Neuronal stem cell (in vitro differentiated cells): Measurements from ENCODE around the gene HBA1. TPM values are rescaled to one million over a fixed set of nuclear protein-coding genes. Genes with fewer than 3 reads are reported as not detected.
"Not testable (repeated sequence)": the region's sequence is repeated elsewhere in the genome, so short reads cannot be mapped to it uniquely, and the experiment has no call there.

ENCODE experiments used
- DNase-seq: peaks from one replicate; pipeline ENCODE4 v3.0.0-alpha.2; 2013; ENCODE audit warnings: low spot score
- H2AFZ ChIP-seq: one replicate; pipeline ENCODE4 v1.6.1; 2013; ENCODE audit warnings: mild to moderate bottlenecking, low read length, inconsistent platforms
- H2AK5ac ChIP-seq: 2 replicates; pipeline ENCODE4 v1.6.1; 2013; ENCODE audit warnings: low read depth, mild to moderate bottlenecking, inconsistent platforms, low read length, moderate library complexity, mixed read lengths
- H2BK120ac ChIP-seq: 2 replicates; pipeline ENCODE4 v1.6.1; 2013; ENCODE audit warnings: low read depth, mild to moderate bottlenecking, inconsistent platforms, low read length, moderate library complexity, mixed read lengths
- H2BK12ac ChIP-seq: one replicate; pipeline ENCODE4 v1.6.1; 2013; ENCODE audit warnings: low read length, inconsistent platforms
- H2BK15ac ChIP-seq: 2 replicates; pipeline ENCODE4 v1.6.1; 2013; ENCODE audit warnings: mild to moderate bottlenecking, low read length, inconsistent platforms, mixed read lengths
- H2BK5ac ChIP-seq: one replicate; pipeline ENCODE4 v1.6.1; 2013; ENCODE audit warnings: inconsistent platforms, mild to moderate bottlenecking, low read length, moderate library complexity
- H3K14ac ChIP-seq: one replicate; pipeline ENCODE4 v1.6.1; 2013; ENCODE audit warnings: low read length, inconsistent platforms
- H3K18ac ChIP-seq: 2 replicates; pipeline ENCODE4 v1.6.1; 2013; ENCODE audit warnings: low read length, inconsistent platforms
- H3K23ac ChIP-seq: 2 replicates; pipeline ENCODE4 v1.6.1; 2013; ENCODE audit warnings: low read depth, mild to moderate bottlenecking, mixed read lengths, low read length, inconsistent platforms; ENCODE audit not compliant: poor library complexity
- H3K27ac ChIP-seq: replicated peaks from 3 replicates; pipeline ENCODE4 v1.5.1; 2013; ENCODE audit warnings: low read length, inconsistent platforms
- H3K27me3 ChIP-seq, 3 experiments: 2 replicates each; pipeline ENCODE4 v1.6.1; 2013; ENCODE audit warnings: low read length in 3 of 3, mild to moderate bottlenecking in 2 of 3, inconsistent platforms in 1 of 3, low read depth in 1 of 3, mixed read lengths in 1 of 3, moderate library complexity in 1 of 3; ENCODE audit not compliant: control insufficient read depth in 3 of 3, insufficient read depth in 3 of 3
- H3K36me3 ChIP-seq, 2 donors: replicated peaks in 1 of 2; 2 replicates each; pipeline ENCODE4 v1.6.1; 2013; ENCODE audit warnings: low read length in 2 of 2; ENCODE audit not compliant: control insufficient read depth in 2 of 2, insufficient read depth in 2 of 2
- H3K4ac ChIP-seq: 2 replicates; pipeline ENCODE4 v1.6.1; 2013; ENCODE audit warnings: inconsistent platforms, mild to moderate bottlenecking, low read length, moderate library complexity
- H3K4me1 ChIP-seq, 2 donors: 1 replicate in 1 of 2; 2 replicates in 1 of 2; pipeline ENCODE4 v1.6.1; 2013; ENCODE audit warnings: low read length in 2 of 2, low read depth in 1 of 2; ENCODE audit not compliant: control insufficient read depth in 2 of 2, insufficient read depth in 1 of 2
- H3K4me2 ChIP-seq: one replicate; pipeline ENCODE4 v1.6.1; 2013; ENCODE audit warnings: mild to moderate bottlenecking, low read length, inconsistent platforms; ENCODE audit not compliant: insufficient read depth, poor library complexity, severe bottlenecking
- H3K4me3 ChIP-seq, 2 donors: 2 replicates each; pipeline ENCODE4 v1.5.1; 2013; ENCODE audit warnings: low read length in 2 of 2, mild to moderate bottlenecking in 2 of 2, inconsistent platforms in 1 of 2, moderate library complexity in 1 of 2
- H3K79me1 ChIP-seq: one replicate; pipeline ENCODE4 v1.6.1; 2013; ENCODE audit warnings: low read depth, mild to moderate bottlenecking, inconsistent platforms, low read length, moderate library complexity
- H3K9ac ChIP-seq: one replicate; pipeline ENCODE4 v1.6.1; 2013; ENCODE audit warnings: mild to moderate bottlenecking, low read depth, low read length, inconsistent platforms; ENCODE audit not compliant: poor library complexity
- H3K9me3 ChIP-seq, 2 donors: replicated peaks in 1 of 2; 2 replicates each; pipeline versions ENCODE3 to v1.6.1; 2013; ENCODE audit warnings: low read length in 2 of 2, mild to moderate bottlenecking in 2 of 2, inconsistent platforms in 1 of 2, low read depth in 1 of 2, mixed read lengths in 1 of 2, moderate library complexity in 1 of 2; ENCODE audit not compliant: control insufficient read depth in 2 of 2, insufficient read depth in 1 of 2
- H4K8ac ChIP-seq: one replicate; pipeline ENCODE4 v1.6.1; 2013; ENCODE audit warnings: low read depth, mild to moderate bottlenecking, inconsistent platforms, low read length, moderate library complexity
- H4K91ac ChIP-seq: one replicate; pipeline ENCODE4 v1.6.1; 2013; ENCODE audit warnings: low read length, low read depth, mild to moderate bottlenecking, inconsistent platforms; ENCODE audit not compliant: poor library complexity
- WGBS, 2 donors: extraction: QIAGEN DNeasy Blood & Tissue Kit; methylation state at CpG; one replicate each; pipeline ENCODE4 v1.1.7; 2013; ENCODE audit warnings: missing lambda C conversion rate in 2 of 2, mixed read lengths in 1 of 2; ENCODE audit not compliant: insufficient read length in 2 of 2, insufficient replicate concordance in 1 of 2; ENCODE audit errors: extremely low coverage in 2 of 2; 5-methylcytosine and 5-hydroxymethylcytosine counted together
- polyA plus RNA-seq, 2 experiments: library from polyadenylated mRNA; stranded (reverse); fragments of 200-250 nt; gene quantifications; one replicate each; pipeline ENCODE4 v1.2.3, GENCODE V29; 2013

Gene HBA1
- not detected for polyA plus RNA-seq (2013, experiment 1 of 2)
- not detected for polyA plus RNA-seq (2013, experiment 2 of 2)

- H3K4ac ChIP-seq, H3K36me3 ChIP-seq, H3K4me1 ChIP-seq, H3K9ac ChIP-seq, H2BK5ac ChIP-seq, H4K91ac ChIP-seq, H2BK12ac ChIP-seq, H3K79me1 ChIP-seq, H3K4me3 ChIP-seq, H3K27ac ChIP-seq, H3K9me3 ChIP-seq, H2BK15ac ChIP-seq, H2AFZ ChIP-seq, H3K23ac ChIP-seq, H4K8ac ChIP-seq, H2AK5ac ChIP-seq, DNase-seq, H2BK120ac ChIP-seq, H3K18ac ChIP-seq, H3K4me2 ChIP-seq: not testable (repeated sequence)
- WGBS, 2 donors = no CpG with 5 or more reads among the region's 88 CpGs
- Histone ChIP-seq H3K27me3 (peaks cover 25 to 61% (median 55%) of the 10 kb centered on the region in 3 experiments), H3K14ac (peak within 1 kb of the TSS; percentile 82)
Measured at GRCh38 chr16:176477-177382, at the start of gene HBA1. Gene HBA1, plus strand, starts transcription at chr16:176680. Its CDS starts 37 bp downstream, at chr16:176717.

GRCh38 chr16:129075-129474 lies 47.4 kb upstream of the HBA1 start:
- Histone ChIP-seq H3K27me3 (no peaks in the 10 kb centered on the region), H3K27ac (no peak overlapping the region), H4K8ac (no peak overlapping the region), H2AK5ac (no peak overlapping the region), H3K4me2 (no peak overlapping the region), H3K9ac (no peak overlapping the region), H3K36me3 (no peaks in the 10 kb centered on the region), H3K23ac (no peak overlapping the region), H3K9me3 (no peaks in the 10 kb centered on the region), H2BK5ac (no peak overlapping the region), H3K4me1 (no peaks in the 10 kb centered on the region), H2BK15ac (no peak overlapping the region), H3K14ac (no peak overlapping the region), H3K18ac (no peak overlapping the region), H3K79me1 (no peaks in the 10 kb centered on the region), H2BK12ac (no peak overlapping the region), H2BK120ac (no peak overlapping the region), H3K4me3 (no peak overlapping the region), H2AFZ (no peak overlapping the region), H3K4ac (no peak overlapping the region), H4K91ac (no peak overlapping the region)
- DNase-seq = no peak
- no CpG with 5 or more reads among the region's 2 CpGs for WGBS, 2 donors

GRCh38 chr16:130533-131173 lies 45.8 kb upstream of the HBA1 start:
- no peak overlapping the region for H3K18ac ChIP-seq
- no peaks in the 10 kb centered on the region for H3K27me3 ChIP-seq
- H3K79me1 ChIP-seq = no peaks in the 10 kb centered on the region
- no peak overlapping the region for H3K4me3 ChIP-seq
- no peak overlapping the region for H4K91ac ChIP-seq
- DNase-seq = no peak
- H3K23ac ChIP-seq = no peak overlapping the region
- H4K8ac ChIP-seq = no peak overlapping the region
- no peak overlapping the region for H2AFZ ChIP-seq
- no peak overlapping the region for H3K4ac ChIP-seq
- no peaks in the 10 kb centered on the region for H3K4me1 ChIP-seq
- H2BK15ac ChIP-seq = no peak overlapping the region
- no peak overlapping the region for H3K4me2 ChIP-seq
- H2BK120ac ChIP-seq = no peak overlapping the region
- no peak overlapping the region for H2BK12ac ChIP-seq
- no peak overlapping the region for H3K9ac ChIP-seq
- no peaks in the 10 kb centered on the region for H3K9me3 ChIP-seq
- H2BK5ac ChIP-seq = no peak overlapping the region
- no CpG with 5 or more reads among the region's 15 CpGs for WGBS, 2 donors
- no peak overlapping the region for H3K14ac ChIP-seq
- no peak overlapping the region for H2AK5ac ChIP-seq
- H3K36me3 ChIP-seq = no peaks in the 10 kb centered on the region
- no peak overlapping the region for H3K27ac ChIP-seq

- H2BK12ac ChIP-seq = no peak overlapping the region
- H2BK15ac ChIP-seq = no peak overlapping the region
- no peak overlapping the region for H3K4me2 ChIP-seq
- H3K79me1 ChIP-seq = no peaks in the 10 kb centered on the region
- H3K14ac ChIP-seq = no peak overlapping the region
- no peak overlapping the region for H3K18ac ChIP-seq
- no peaks in the 10 kb centered on the region for H3K36me3 ChIP-seq
- no CpG with 5 or more reads among the region's 7 CpGs for WGBS, 2 donors
- H2BK120ac ChIP-seq = no peak overlapping the region
- no peak overlapping the region for H3K9ac ChIP-seq
- H3K4me1 ChIP-seq = no peaks in the 10 kb centered on the region
- H3K4ac ChIP-seq = no peak overlapping the region
- no peaks in the 10 kb centered on the region for H3K9me3 ChIP-seq
- H2BK5ac ChIP-seq = no peak overlapping the region
- no peak overlapping the region for H3K4me3 ChIP-seq
- no peak for DNase-seq
- no peak overlapping the region for H2AK5ac ChIP-seq
- no peak overlapping the region for H3K23ac ChIP-seq
- no peak overlapping the region for H3K27ac ChIP-seq
- H4K8ac ChIP-seq = no peak overlapping the region
- H3K27me3 ChIP-seq = no peaks in the 10 kb centered on the region
- H2AFZ ChIP-seq = no peak overlapping the region
- H4K91ac ChIP-seq = no peak overlapping the region
Measured at GRCh38 chr16:132120-132519, 44.4 kb upstream of the HBA1 start.
